T-cell (primary cell): ENCODE results near the gene TBC1D3B. TPM values are rescaled to one million over a fixed set of nuclear protein-coding genes. Genes with fewer than 3 reads are reported as not detected.

Experiments
- ATAC-seq, 4 experiments: fragments of 200-7000 bp in 3 of 4; fragments of 150-1000 bp in 1 of 4; cut with Tn5 transposase; replicated peaks in 1 of 4; 1 replicate in 3 of 4; 2 replicates in 1 of 4; pipeline ENCODE4 v1.10.0; 2021; ENCODE audit warnings: moderate library complexity in 3 of 4, mild to moderate bottlenecking in 2 of 4, moderate number of reproducible peaks in 1 of 4
- CTCF ChIA-PET, 2 donors: fragments of 300-600 bp; sonication (Branson Sonifier 250); formaldehyde crosslinking; loops; one replicate each; lab custom pipeline; 2022; ENCODE audit warnings: antibody characterized with exemption in 2 of 2; lab: Charles Lee
- POLR2A ChIA-PET, 2 donors: fragments of 300-600 bp; sonication (Branson Sonifier 250); formaldehyde crosslinking; loops; one replicate each; lab custom pipeline; 2022; ENCODE audit warnings: antibody characterized with exemption in 2 of 2; lab: Charles Lee
- DNase-seq, 35 experiments: peaks; one replicate each; pipeline versions ENCODE4 v3.0.0 to v3.0.0-alpha.2; 2013 to 2023
- H3K27ac ChIP-seq: one replicate; pipeline ENCODE4 v1.5.1; 2013; ENCODE audit warnings: low read length
- H3K27me3 ChIP-seq, 2 experiments: replicated peaks in 1 of 2; 1 replicate in 1 of 2; 2 replicates in 1 of 2; pipeline versions ENCODE4 v1.6.1 to v1.7.0; 2013; ENCODE audit warnings: low read length in 1 of 2, mixed read lengths in 1 of 2; ENCODE audit not compliant: control insufficient read depth in 2 of 2, insufficient read depth in 2 of 2; ENCODE audit errors: extremely low read depth in 1 of 2
- H3K36me3 ChIP-seq, 2 donors: 1 replicate in 1 of 2; 2 replicates in 1 of 2; pipeline versions ENCODE4 v1.6.1 to v1.7.0; 2013; ENCODE audit warnings: low read length in 1 of 2; ENCODE audit not compliant: control insufficient read depth in 2 of 2, insufficient read depth in 1 of 2; ENCODE audit errors: extremely low read depth in 1 of 2
- H3K4me1 ChIP-seq, 2 experiments: 1 replicate in 1 of 2; 2 replicates in 1 of 2; pipeline versions ENCODE4 v1.6.1 to v1.7.0; 2013; ENCODE audit warnings: low read length in 2 of 2, mixed read lengths in 1 of 2; ENCODE audit not compliant: insufficient read depth in 2 of 2, control insufficient read depth in 1 of 2; ENCODE audit errors: extremely low read depth in 1 of 2
- H3K4me3 ChIP-seq, 2 donors: 1 replicate in 1 of 2; 2 replicates in 1 of 2; pipeline versions ENCODE4 v1.5.1 to v1.7.0; 2013; ENCODE audit warnings: mild to moderate bottlenecking in 2 of 2, low read length in 1 of 2, moderate library complexity in 1 of 2; ENCODE audit not compliant: control insufficient read depth in 1 of 2; ENCODE audit errors: extremely low read depth in 1 of 2
- H3K9me3 ChIP-seq: 2 replicates; pipeline ENCODE4 v1.7.0; 2013
- H3K27ac Mint-ChIP-seq, 2 donors: one replicate each; pipeline ENCODE4 v1.8.0; 2020 to 2021; ENCODE audit warnings: mild to moderate bottlenecking in 2 of 2, mixed read lengths in 2 of 2
- H3K27me3 Mint-ChIP-seq, 2 donors: one replicate each; pipeline ENCODE4 v1.8.0; 2021 to 2022; ENCODE audit warnings: mixed read lengths in 2 of 2
- H3K36me3 Mint-ChIP-seq: one replicate; pipeline ENCODE4 v1.8.0; 2021; ENCODE audit warnings: mixed read lengths
- H3K4me1 Mint-ChIP-seq, 3 donors: one replicate each; pipeline ENCODE4 v1.8.0; 2020 to 2022; ENCODE audit warnings: mixed read lengths in 3 of 3, mild to moderate bottlenecking in 1 of 3
- H3K4me3 Mint-ChIP-seq, 3 donors: one replicate each; pipeline ENCODE4 v1.8.0; 2020 to 2022; ENCODE audit warnings: mild to moderate bottlenecking in 3 of 3, mixed read lengths in 3 of 3, moderate library complexity in 3 of 3
- H3K9me3 Mint-ChIP-seq, 3 donors: one replicate each; pipeline ENCODE4 v1.8.0; 2020 to 2022; ENCODE audit warnings: mixed read lengths in 3 of 3
- WGBS: methylation state at CpG from one replicate; pipeline ENCODE4 v1.1.5; 2013; ENCODE audit warnings: missing lambda C conversion rate; ENCODE audit not compliant: insufficient coverage; 5-methylcytosine and 5-hydroxymethylcytosine counted together
- total RNA-seq, 35 experiments: library from RNA in 6 of 35; stranded (reverse) in 6 of 35; fragments of 120-200 nt in 1 of 35; gene quantifications; one replicate each; pipeline versions ENCODE4 v1.2.1 to v1.2.4 and lab custom pipeline; 2013 to 2026

TBC1D3B gene
- total RNA-seq, 5 donors from 2014 or later (not counting 1 experiment from before 2014, with no cell fraction given) = 6.1 to 13.7 (median 12.2) TPM

DNA sequence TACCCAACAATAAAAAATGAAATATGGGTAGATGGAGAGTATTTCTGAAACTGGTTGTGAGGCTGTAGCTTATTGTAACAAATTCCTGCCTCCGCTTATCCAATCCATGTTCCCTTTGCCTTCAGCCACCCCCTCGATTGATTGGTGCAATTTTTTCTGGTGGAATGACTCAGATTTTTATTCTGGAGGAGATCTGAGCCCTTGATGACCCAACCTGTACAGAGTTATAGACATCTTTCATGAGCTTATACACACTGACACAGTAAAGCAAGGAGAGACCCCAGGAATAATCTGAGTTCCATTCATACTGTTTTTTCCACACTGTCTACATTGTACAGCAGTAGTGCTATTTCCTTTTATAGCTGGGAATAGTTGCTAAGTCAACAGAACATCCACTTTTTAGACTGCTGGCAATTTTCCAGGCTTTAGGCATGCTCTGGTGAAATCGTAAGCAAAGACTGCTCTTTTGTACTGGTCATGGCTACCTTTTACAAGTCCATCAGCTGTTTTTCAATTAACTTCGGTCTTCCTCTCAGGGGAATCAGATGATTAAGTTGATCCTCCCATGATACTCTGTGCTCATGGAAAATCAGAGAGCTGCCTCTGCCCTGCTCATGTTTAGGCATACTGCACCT is 42.7 kb downstream of the TBC1D3B start:
- Histone ChIP-seq H3K27ac (no peak overlapping the region), H3K4me3 (no peak overlapping the region), H3K27me3 (no peaks in the 10 kb centered on the region), H3K9me3 (no peaks in the 10 kb centered on the region), H3K36me3 (no peaks in the 10 kb centered on the region), H3K4me1 (no peaks in the 10 kb centered on the region)
- CTCF ChIA-PET = interaction anchor here in 1 of 2 donors (0.6 kb wide), 1 partner anchor 396 kb away, joined by 3 read pairs; no protein-coding TSS in a partner anchor
- peaks cover 18 to 50% of the 10 kb centered on the region in 2 donors for H3K27me3 Mint-ChIP-seq
- H3K36me3 Mint-ChIP-seq = no peaks in the 10 kb centered on the region
- no peak for ATAC-seq
- no peak overlapping the region for H3K27ac Mint-ChIP-seq
- H3K4me3 Mint-ChIP-seq = no peak overlapping the region
- 91% methylated on average over 1 of the region's 4 CpGs for WGBS
- H3K4me1 Mint-ChIP-seq = no peaks in the 10 kb centered on the region
- POLR2A ChIA-PET = interaction anchor here in 1 of 2 donors (0.7 kb wide), 1 partner anchor 354 kb away, joined by 3 read pairs; no protein-coding TSS in a partner anchor
- no peak for DNase-seq
- H3K9me3 Mint-ChIP-seq = no peaks in the 10 kb centered on the region

DNA sequence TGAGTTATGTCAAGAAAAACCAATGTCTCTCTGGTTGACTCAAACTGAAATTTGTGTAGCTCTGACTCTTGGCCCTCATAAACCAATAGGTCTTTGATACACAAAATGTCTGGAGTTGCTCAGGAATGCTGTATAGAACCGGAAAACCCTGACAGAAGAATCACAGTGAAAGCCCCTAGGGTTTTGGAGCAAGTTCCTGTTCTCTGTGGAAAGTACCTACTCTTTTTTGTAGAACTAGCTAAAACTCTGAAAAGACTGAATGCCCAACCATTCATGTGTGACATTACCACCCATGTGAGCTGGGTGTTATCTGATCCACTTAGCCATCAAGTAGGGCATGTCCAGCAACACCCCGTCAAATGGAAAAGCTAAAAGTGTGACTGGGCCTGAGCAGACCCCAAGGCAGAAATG is 44.0 kb downstream of the TBC1D3B start:
- Histone ChIP-seq H3K4me3 (no peak overlapping the region), H3K36me3 (no peaks in the 10 kb centered on the region), H3K27ac (no peak overlapping the region), H3K9me3 (no peaks in the 10 kb centered on the region), H3K4me1 (peaks cover 0 to 3% of the 10 kb centered on the region in 2 experiments), H3K27me3 (no peaks in the 10 kb centered on the region)
- no peak overlapping the region for H3K4me3 Mint-ChIP-seq
- H3K36me3 Mint-ChIP-seq = no peaks in the 10 kb centered on the region
- H3K9me3 Mint-ChIP-seq = no peaks in the 10 kb centered on the region
- H3K4me1 Mint-ChIP-seq = peaks cover 0 to 4% (median 0%) of the 10 kb centered on the region in 3 donors
- no peak overlapping the region for H3K27ac Mint-ChIP-seq
- 80% methylated on average over 1 of the region's 2 CpGs for WGBS
- no peak for ATAC-seq
- POLR2A ChIA-PET = no interaction called here
- no peak for DNase-seq
- peaks cover 19 to 50% of the 10 kb centered on the region in 2 donors for H3K27me3 Mint-ChIP-seq
- CTCF ChIA-PET = no interaction called here

DNA sequence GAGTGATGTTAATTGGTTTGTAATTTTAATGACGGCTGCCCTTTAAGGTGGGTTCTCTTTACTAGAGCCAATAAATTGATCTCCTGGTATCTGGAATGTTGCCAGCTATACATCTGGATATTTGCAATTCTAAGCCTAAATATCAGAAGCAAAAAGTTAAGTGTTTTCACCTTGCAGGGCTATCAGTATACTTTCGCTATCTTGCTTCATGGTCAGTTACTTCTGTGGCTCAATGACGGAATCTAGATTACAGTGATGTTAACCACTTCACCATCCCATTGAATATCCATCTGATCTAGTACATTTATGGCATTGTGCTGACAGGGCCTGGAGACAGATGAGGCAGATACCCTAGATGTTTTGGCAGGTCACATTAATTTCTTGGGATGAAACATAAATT is 44.5 kb downstream of the TBC1D3B start:
- H3K27ac ChIP-seq = no peak overlapping the region
- Mint-ChIP-seq H3K9me3 (no peaks in the 10 kb centered on the region), H3K4me1 (peaks cover 0 to 9% (median 2%) of the 10 kb centered on the region in 3 donors), H3K27me3 (peaks cover 18 to 47% of the 10 kb centered on the region in 2 donors), H3K27ac (no peak overlapping the region), H3K4me3 (no peak overlapping the region), H3K36me3 (no peaks in the 10 kb centered on the region)
- no peak overlapping the region for H3K4me3 ChIP-seq
- CTCF ChIA-PET = no interaction called here
- WGBS = 93% methylated on average over 3 of the region's 3 CpGs
- no peaks in the 10 kb centered on the region for H3K9me3 ChIP-seq
- H3K36me3 ChIP-seq = no peaks in the 10 kb centered on the region
- POLR2A ChIA-PET = no interaction called here
- H3K27me3 ChIP-seq = no peaks in the 10 kb centered on the region
- H3K4me1 ChIP-seq = peaks cover 0 to 8% of the 10 kb centered on the region in 2 experiments
- ATAC-seq (no peak), DNase-seq (no peak)

DNA sequence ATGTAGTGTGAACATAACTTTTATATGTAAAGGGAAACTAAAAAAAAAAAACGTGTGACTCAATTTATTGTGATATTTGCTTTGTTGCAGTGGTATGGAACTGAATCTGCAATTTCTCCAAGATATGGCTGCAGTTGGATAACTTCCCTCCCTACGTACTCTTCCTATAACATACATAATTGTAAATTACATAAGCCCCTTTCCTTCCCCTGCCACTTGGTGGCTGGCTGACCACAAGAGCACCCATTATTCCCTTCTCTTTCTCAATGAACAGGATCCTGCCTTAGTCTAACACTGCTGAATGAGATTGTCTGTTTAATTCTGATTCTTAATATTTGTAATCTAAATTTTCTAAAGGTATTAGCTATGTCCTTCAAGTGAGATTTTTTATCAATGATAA is 45.0 kb downstream of the TBC1D3B start:
- H3K36me3 ChIP-seq = no peaks in the 10 kb centered on the region
- Mint-ChIP-seq H3K4me3 (no peak overlapping the region), H3K9me3 (no peaks in the 10 kb centered on the region), H3K27me3 (peaks cover 18 to 45% of the 10 kb centered on the region in 2 donors), H3K36me3 (no peaks in the 10 kb centered on the region), H3K27ac (no peak overlapping the region), H3K4me1 (peaks cover 0 to 14% (median 2%) of the 10 kb centered on the region in 3 donors)
- no CpG with 5 or more reads among the region's 2 CpGs for WGBS
- ChIA-PET CTCF (no interaction called here), POLR2A (no interaction called here)
- no peak overlapping the region for H3K27ac ChIP-seq
- peaks cover 0 to 13% of the 10 kb centered on the region in 2 experiments for H3K4me1 ChIP-seq
- H3K9me3 ChIP-seq = no peaks in the 10 kb centered on the region
- no peak overlapping the region for H3K4me3 ChIP-seq
- DNase-seq = no peak
- H3K27me3 ChIP-seq = no peaks in the 10 kb centered on the region
- no peak for ATAC-seq

DNA sequence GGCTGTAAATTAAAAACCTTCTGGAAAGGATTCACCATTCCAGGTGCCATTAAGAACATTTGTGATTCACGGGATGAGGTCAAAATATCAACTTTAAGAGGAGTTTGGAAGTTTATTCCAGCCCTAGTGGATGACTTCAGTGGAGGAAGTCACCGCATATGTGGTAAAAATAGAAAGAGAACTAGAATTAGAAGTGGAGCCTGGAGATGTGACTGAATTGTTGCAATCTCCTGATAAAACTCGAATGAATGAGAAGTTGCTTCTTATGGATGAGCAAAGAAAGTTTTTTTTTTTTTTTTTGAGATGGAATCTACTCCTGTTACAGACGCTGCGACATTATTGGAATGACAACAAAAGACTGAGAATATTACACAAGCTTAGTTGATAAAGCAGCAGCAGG is 46.1 kb downstream of the TBC1D3B start:
- POLR2A ChIA-PET = no interaction called here
- Mint-ChIP-seq H3K27me3 (peaks cover 21 to 40% of the 10 kb centered on the region in 2 donors), H3K4me3 (no peak overlapping the region), H3K36me3 (peaks cover 3% of the 10 kb centered on the region), H3K4me1 (peaks cover 0 to 14% (median 2%) of the 10 kb centered on the region in 3 donors), H3K27ac (no peak overlapping the region), H3K9me3 (peaks cover 0 to 9% (median 8%) of the 10 kb centered on the region in 3 donors)
- peaks cover 0 to 16% of the 10 kb centered on the region in 2 experiments for H3K4me1 ChIP-seq
- 44% methylated on average over 3 of the region's 5 CpGs for WGBS
- no peaks in the 10 kb centered on the region for H3K27me3 ChIP-seq
- ATAC-seq (no peak), DNase-seq (no peak)
- CTCF ChIA-PET = no interaction called here
- no peak overlapping the region for H3K27ac ChIP-seq
- no peaks in the 10 kb centered on the region for H3K9me3 ChIP-seq
- H3K36me3 ChIP-seq = no peaks in the 10 kb centered on the region
- H3K4me3 ChIP-seq = no peak overlapping the region

DNA sequence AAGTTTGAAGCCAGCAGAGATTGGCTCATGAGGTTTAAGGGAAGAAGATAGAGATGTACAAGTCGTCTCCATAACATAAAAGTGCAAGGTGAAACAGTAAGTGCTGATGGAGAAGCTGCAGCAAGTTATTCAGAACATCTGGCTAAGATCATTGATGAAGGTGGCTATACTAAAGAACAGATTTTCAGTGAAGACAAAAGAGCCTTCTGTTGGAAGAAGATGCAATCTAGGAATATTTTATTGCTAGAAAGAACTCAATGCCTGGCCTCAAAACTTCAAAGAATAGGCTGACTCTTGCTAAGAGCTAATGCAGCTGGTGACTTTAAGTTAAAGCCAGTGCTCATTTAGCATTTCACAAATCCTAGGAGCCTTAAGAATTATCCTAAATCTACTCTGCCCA is 46.8 kb downstream of the TBC1D3B start:
- ChIA-PET CTCF (no interaction called here), POLR2A (no interaction called here)
- Histone ChIP-seq H3K9me3 (no peaks in the 10 kb centered on the region), H3K4me3 (no peak overlapping the region), H3K27ac (no peak overlapping the region), H3K36me3 (no peaks in the 10 kb centered on the region), H3K4me1 (peaks cover 0 to 16% of the 10 kb centered on the region in 2 experiments), H3K27me3 (no peaks in the 10 kb centered on the region)
- Mint-ChIP-seq H3K36me3 (peaks cover 3% of the 10 kb centered on the region), H3K4me1 (peaks cover 0 to 14% (median 2%) of the 10 kb centered on the region in 3 donors), H3K4me3 (no peak overlapping the region), H3K27me3 (peaks cover 17 to 39% of the 10 kb centered on the region in 2 donors), H3K27ac (no peak overlapping the region), H3K9me3 (peaks cover 0 to 10% (median 8%) of the 10 kb centered on the region in 3 donors)
- no peak for DNase-seq
- no peak for ATAC-seq
- WGBS = 64% methylated on average over 1 of the region's 1 CpG
